GM18499 (cell line): ENCODE results near the gene CCDC81.

Experiments
- ATAC-seq: cut with Tn5 transposase; IDR thresholded peaks from one replicate; pipeline ENCODE4 v1.9.1; 2021; ENCODE audit warnings: moderate number of reproducible peaks; ENCODE audit not compliant: insufficient read depth, unreplicated experiment

CCDC81 gene

DNA sequence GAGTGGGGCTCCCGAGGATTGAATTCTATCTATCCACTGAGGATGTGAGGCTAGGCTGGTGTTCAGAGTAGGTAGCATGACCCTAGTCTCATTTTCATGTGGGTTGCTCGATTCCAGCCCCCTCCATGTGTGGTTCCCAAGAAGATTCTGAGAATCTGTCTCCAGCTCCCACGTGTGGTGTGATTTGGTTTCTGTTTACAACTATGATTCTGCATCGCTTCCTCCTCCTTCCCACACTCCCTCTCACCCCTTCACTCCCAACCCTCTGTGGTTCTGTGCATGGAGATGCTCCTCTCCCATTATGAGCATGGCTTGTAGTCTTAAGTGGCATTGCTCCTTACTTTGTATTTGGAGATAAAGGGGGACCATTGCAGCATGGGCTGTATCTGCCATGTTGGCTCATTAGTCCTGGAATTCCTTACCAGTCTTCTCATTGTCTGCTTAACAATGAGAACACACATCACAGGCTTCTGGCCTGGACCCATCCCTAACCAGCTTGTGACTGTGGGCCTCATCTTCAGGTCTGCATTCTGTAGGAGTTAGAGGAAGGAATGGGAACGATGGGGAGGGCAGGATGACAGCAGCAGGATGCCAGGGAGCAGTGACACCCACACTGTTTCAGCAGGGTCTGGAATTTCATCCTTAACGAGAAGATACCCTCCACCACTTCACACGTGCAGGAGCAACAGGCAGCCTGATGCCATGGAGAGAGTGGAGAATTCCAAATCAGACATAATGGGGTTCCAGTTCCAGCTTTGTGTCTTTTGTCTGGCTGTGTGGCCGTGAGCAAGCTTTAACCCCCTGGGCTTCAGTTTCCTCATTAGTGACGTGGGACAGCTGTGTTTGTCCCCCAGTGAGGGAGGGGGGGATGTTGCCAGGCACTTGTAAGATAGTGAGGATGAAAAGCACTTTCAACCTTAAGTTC is 86.0 kb downstream of the CCDC81 start:
- no peak for ATAC-seq

DNA sequence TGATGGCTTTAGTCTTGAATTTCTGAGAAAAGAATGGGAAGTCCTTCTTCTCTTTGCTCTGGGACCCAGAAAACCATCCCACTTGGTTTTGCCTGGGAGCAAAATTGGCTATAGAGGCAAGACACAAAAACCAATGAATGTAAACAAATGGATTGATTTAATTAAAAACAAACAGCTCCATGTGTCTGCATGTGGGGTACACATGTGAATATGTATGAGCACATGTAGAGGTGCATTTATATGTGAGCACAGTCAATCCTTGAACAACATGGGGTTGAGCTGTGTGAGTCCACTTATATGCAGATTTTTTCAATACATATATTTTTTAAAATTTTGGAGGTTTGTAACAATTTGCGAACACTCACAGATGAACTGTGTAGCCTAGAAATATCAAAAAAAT is 87.2 kb downstream of the CCDC81 start:
- no peak for ATAC-seq

DNA sequence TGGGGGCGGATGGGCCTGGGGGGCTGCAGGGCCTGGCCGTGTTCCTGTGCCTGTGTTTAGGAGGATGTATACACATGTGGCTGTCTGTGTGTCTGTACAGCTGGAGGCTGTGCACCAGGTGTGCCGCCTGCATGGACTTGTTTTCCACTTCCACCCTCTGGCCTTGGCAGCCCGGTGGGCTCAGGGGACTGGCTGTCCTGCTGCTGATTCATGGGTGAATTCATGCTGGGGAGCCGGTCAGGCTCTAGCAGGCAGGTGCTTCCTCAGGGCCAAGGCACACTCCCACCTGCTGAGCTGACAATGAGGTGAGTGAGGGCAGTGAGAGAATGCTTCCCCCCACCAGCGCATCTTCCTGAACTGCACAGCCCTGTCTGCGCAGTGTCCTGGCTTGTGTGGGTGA is 88.4 kb downstream of the CCDC81 start:
- no peak for ATAC-seq

- no peak for ATAC-seq
Observed at GRCh38 chr11:86463955-86464354, 89.3 kb downstream of the CCDC81 start.

- ATAC-seq: no peak
Observed at GRCh38 chr11:86464509-86465221, 90.0 kb downstream of the CCDC81 start.

DNA sequence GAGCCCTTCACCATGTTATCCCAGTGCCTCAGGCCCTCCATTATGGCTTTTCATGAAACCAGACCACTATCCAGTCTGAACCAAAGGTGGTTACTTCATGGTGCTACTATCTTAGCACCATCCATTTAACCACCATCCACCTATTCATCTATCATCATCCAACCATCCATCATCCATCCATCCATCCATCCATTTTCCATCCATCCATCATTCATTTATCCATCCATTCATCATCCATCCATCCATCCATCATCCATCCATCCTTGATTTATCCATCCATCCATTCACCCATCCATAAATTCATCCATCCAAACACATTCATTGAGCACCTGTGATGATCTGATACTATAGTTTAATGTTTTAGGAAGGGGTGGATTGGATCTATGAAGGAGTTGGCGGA is 93.5 kb downstream of the CCDC81 start:
- no peak for ATAC-seq

- no peak for ATAC-seq
Observed at GRCh38 chr11:86469491-86470388, 95.1 kb downstream of the CCDC81 start.
